ENCODE data around the gene C3orf70.

Gene C3orf70

GRCh38 chr3:185090811-185091210, 62.0 kb downstream of the C3orf70 start:
- no peak for TF ChIP-seq CREB1 (IDR thresholded peaks at IDR 0.05; ENCODE audit: low read depth)
- TF ChIP-seq TCF12 (IDR thresholded peaks at IDR 0.05; ENCODE audit: low read depth), result no peak

GRCh38 chr3:185089751-185090150, 63.1 kb downstream of the C3orf70 start:
- TF ChIP-seq REST (IDR thresholded peaks at IDR 0.05; ENCODE audit: low read depth) (no peak), FOXM1 (IDR thresholded peaks at IDR 0.05; ENCODE audit: borderline replicate concordance, low read depth) (no peak), EGR1 (IDR thresholded peaks at IDR 0.05) (no peak), TEAD4 (IDR thresholded peaks at IDR 0.05) (no peak), RAD21 (IDR thresholded peaks at IDR 0.05; ENCODE audit: low read depth) (no peak), MAX (IDR thresholded peaks at IDR 0.05) (no peak)

- no peak for TF ChIP-seq EP300 (IDR thresholded peaks at IDR 0.05; ENCODE audit: borderline replicate concordance)
- TF ChIP-seq CEBPB (IDR thresholded peaks at IDR 0.05), result no peak
- TF ChIP-seq YY1 (IDR thresholded peaks at IDR 0.05; ENCODE audit: low read depth), result no peak
- TF ChIP-seq FOXM1 (IDR thresholded peaks at IDR 0.05; ENCODE audit: borderline replicate concordance, low read depth), result no peak
- no peak for TF ChIP-seq TEAD4 (IDR thresholded peaks at IDR 0.05)
- no peak for TF ChIP-seq NFIC (IDR thresholded peaks at IDR 0.05)
- no peak for TF ChIP-seq RAD21 (IDR thresholded peaks at IDR 0.05; ENCODE audit: low read depth)
- no peak for TF ChIP-seq TAF1 (IDR thresholded peaks at IDR 0.05; ENCODE audit: low read depth)
- TF ChIP-seq USF1 (IDR thresholded peaks at IDR 0.05), result no peak
- no peak for TF ChIP-seq CREB1 (IDR thresholded peaks at IDR 0.05; ENCODE audit: low read depth)
- TF ChIP-seq EGR1 (IDR thresholded peaks at IDR 0.05), result no peak
Measured at GRCh38 chr3:185089343-185089742, 63.5 kb downstream of the C3orf70 start.

GRCh38 chr3:185087419-185087818, 65.4 kb downstream of the C3orf70 start:
- TF ChIP-seq YY1 (IDR thresholded peaks at IDR 0.05; ENCODE audit: low read depth) (no peak), CREB1 (IDR thresholded peaks at IDR 0.05; ENCODE audit: low read depth) (no peak), ZBTB7A (IDR thresholded peaks at IDR 0.05; ENCODE audit: low read depth) (no peak), TCF12 (IDR thresholded peaks at IDR 0.05; ENCODE audit: low read depth) (no peak), NFIC (IDR thresholded peaks at IDR 0.05) (no peak), REST (IDR thresholded peaks at IDR 0.05; ENCODE audit: low read depth) (no peak), RAD21 (IDR thresholded peaks at IDR 0.05; ENCODE audit: low read depth) (no peak)

DNA sequence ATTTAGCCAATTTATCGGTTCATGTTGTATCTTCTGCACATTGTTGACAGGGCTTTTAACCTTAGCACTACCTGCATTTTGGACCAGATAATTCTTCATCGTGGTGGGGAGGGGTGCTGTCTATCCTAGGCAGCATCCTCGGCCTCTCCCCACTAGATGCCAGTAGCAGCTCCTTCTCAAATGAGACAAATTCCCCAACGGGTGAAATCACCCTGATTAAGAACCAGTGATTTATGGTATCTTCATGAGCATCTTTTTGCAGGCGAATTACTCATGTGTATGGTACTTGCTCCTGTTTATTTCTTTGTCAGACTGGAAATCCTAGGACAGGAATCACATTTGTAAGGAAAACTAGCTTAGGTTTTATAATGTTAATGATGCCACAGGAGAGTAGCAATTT, 68.0 kb downstream of the C3orf70 start:
- TF ChIP-seq YY1 (IDR thresholded peaks at IDR 0.05; ENCODE audit: low read depth), result no peak
- TF ChIP-seq USF1 (IDR thresholded peaks at IDR 0.05), result no peak
- no peak for TF ChIP-seq NFIC (IDR thresholded peaks at IDR 0.05)
- TF ChIP-seq MAX (IDR thresholded peaks at IDR 0.05), result no peak
- no peak for TF ChIP-seq EP300 (IDR thresholded peaks at IDR 0.05; ENCODE audit: borderline replicate concordance)
- no peak for TF ChIP-seq TCF12 (IDR thresholded peaks at IDR 0.05; ENCODE audit: low read depth)
- TF ChIP-seq CEBPB (IDR thresholded peaks at IDR 0.05), result no peak
- TF ChIP-seq FOXM1 (IDR thresholded peaks at IDR 0.05; ENCODE audit: borderline replicate concordance, low read depth), result no peak
- no peak for TF ChIP-seq CREB1 (IDR thresholded peaks at IDR 0.05; ENCODE audit: low read depth)
- TF ChIP-seq EGR1 (IDR thresholded peaks at IDR 0.05), result no peak
- no peak for TF ChIP-seq RAD21 (IDR thresholded peaks at IDR 0.05; ENCODE audit: low read depth)
- TF ChIP-seq TAF1 (IDR thresholded peaks at IDR 0.05; ENCODE audit: low read depth), result no peak
- no peak for TF ChIP-seq REST (IDR thresholded peaks at IDR 0.05; ENCODE audit: low read depth)
- TF ChIP-seq TEAD4 (IDR thresholded peaks at IDR 0.05), result no peak
- no peak for TF ChIP-seq ZBTB7A (IDR thresholded peaks at IDR 0.05; ENCODE audit: low read depth)

Data from Ishikawa (cell line).